Mesodermal cell (in vitro differentiated cells): ENCODE data around the gene TAOK2.

ENCODE experiments used
- H3K27ac ChIP-seq: 2 replicates; pipeline ENCODE4 v1.7.0; 2013; ENCODE audit warnings: mild to moderate bottlenecking, low read depth, low read length, moderate library complexity; ENCODE audit not compliant: severe bottlenecking
- H3K36me3 ChIP-seq: 2 replicates; pipeline ENCODE4 v1.7.1; 2013; ENCODE audit warnings: mild to moderate bottlenecking, low read length, moderate library complexity; ENCODE audit not compliant: control insufficient read depth, insufficient read depth
- H3K4me1 ChIP-seq: one replicate; pipeline ENCODE4 v1.7.1; 2013; ENCODE audit warnings: mild to moderate bottlenecking, low read length; ENCODE audit not compliant: insufficient read depth, control insufficient read depth, poor library complexity, severe bottlenecking
- H3K4me3 ChIP-seq: 2 replicates; pipeline ENCODE4 v1.7.0; 2013; ENCODE audit warnings: low read length, control low read depth, mild to moderate bottlenecking; ENCODE audit not compliant: insufficient read depth, poor library complexity, severe bottlenecking; ENCODE audit errors: extremely low read depth
- H3K9me3 ChIP-seq: 2 replicates; pipeline ENCODE4 v1.7.1; 2013; ENCODE audit warnings: mild to moderate bottlenecking, low read length, moderate library complexity; ENCODE audit not compliant: control insufficient read depth
- WGBS, 2 experiments: methylation state at CpG; one replicate each; pipeline ENCODE4 v1.1.5; 2013; ENCODE audit warnings: missing lambda C conversion rate in 2 of 2; ENCODE audit not compliant: insufficient coverage in 2 of 2; 5-methylcytosine and 5-hydroxymethylcytosine counted together

The TAOK2 gene

DNA sequence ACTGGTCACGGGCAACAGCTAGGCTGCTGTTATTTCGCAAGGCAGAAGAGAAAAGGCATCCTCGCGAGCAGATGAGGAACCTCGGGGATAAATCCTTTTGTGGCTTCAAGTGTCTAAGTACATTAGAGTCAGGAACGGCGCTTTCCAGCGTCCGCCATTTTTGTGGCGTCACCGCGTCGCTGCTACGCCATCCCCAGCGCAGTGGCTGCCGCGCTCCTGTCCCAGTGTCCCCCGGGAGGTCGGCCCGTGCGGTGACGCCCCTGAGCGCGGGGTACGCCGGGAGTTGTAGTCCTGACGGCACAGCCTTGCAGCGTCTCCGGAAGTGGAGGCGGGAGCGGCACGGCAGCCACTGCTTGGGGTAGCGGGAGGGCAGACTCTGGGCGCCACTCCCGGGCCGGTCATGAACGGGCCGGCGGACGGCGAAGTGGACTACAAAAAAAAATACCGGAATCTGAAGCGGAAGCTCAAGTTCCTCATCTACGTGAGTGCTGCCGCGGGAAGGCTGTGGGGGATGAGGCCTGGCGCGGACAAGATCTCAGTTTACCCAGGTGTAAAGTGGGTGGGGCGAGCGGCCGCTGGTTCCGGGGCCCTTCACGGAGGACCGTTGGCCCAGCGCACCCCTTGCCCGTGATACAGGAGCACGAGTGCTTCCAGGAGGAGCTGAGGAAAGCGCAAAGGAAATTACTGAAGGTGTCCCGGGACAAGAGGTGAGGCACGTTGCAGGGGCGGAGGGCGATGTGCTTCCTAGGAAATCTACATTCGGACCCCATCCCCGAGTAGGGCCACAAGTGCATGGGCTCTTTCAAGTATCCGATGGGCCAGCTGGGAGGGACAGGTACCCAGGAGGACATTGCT, 22.5 kb downstream of the TAOK2 start, which contains the start of gene INO80E:
INO80E (plus strand) TSS at position 331 of the 855 bp plus-strand sequence; CDS start at position 401, 70 bp downstream.
- 0 to 1% methylated on average over 65 of the region's 65 CpGs for WGBS, 2 experiments
- Histone ChIP-seq H3K4me1 (peaks cover 5% of the 10 kb centered on the region), H3K27ac (peak within 1 kb of the TSS; percentile 83), H3K9me3 (no peaks in the 10 kb centered on the region), H3K36me3 (peaks cover 56% of the 10 kb centered on the region), H3K4me3 (peak within 1 kb of the TSS; percentile 92)

DNA sequence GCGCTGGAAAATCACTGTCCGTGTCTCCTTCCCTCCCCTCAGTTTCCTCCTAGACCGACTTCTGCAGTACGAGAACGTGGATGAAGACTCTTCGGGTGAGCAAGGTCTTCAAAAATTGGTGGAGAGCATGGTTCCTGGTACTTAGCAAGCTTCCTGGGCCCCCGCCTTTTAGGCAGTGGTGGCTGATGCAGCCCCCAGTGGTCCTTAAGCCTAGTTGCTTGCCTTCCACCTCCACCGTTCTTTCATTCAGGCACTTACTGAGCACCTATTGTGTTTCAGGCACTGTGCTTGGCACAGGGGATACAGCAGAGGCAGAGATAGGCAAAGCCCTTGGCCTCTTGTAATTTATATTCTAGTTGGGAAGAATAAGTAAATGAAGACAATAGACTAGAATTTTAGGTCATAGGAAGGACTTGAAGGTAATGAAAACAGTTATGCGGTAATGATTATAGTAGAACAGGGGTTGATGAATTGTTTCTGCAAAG, 23.1 kb downstream of the TAOK2 start:
- H3K9me3 ChIP-seq: no peaks in the 10 kb centered on the region
- 32 to 56% methylated on average over 6 to 9 of the region's 9 CpGs for WGBS, 2 experiments
- H3K4me3 ChIP-seq: peak overlapping the region; percentile 92
- peaks cover 56% of the 10 kb centered on the region for H3K36me3 ChIP-seq
- peaks cover 5% of the 10 kb centered on the region for H3K4me1 ChIP-seq
- no peak overlapping the region for H3K27ac ChIP-seq

DNA sequence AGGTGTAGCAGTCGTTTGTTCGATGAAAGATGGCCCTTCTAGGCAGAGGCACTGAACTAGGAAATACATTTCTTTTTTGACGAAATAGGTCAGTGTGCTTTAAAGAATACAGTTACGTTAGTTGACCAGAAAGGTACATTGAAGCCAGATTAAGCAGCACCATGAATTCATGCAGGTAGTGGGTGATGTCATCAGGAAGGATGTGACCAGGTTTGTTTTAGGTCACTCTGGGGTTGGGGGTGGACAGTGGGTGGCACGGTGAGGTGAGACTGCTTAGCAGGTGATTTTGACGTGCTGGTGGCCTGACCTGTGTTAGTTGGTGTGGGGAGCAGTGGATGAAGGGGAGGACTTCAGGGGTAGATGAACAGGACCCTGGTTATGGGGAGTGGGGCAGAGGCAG, 25.9 kb downstream of the TAOK2 start:
- WGBS, 2 experiments: 94 to 99% methylated on average over 6 of the region's 6 CpGs
- Histone ChIP-seq H3K27ac (no peak overlapping the region), H3K36me3 (peaks cover 40% of the 10 kb centered on the region), H3K4me1 (peaks cover 3% of the 10 kb centered on the region), H3K4me3 (no peak overlapping the region), H3K9me3 (no peaks in the 10 kb centered on the region)

DNA sequence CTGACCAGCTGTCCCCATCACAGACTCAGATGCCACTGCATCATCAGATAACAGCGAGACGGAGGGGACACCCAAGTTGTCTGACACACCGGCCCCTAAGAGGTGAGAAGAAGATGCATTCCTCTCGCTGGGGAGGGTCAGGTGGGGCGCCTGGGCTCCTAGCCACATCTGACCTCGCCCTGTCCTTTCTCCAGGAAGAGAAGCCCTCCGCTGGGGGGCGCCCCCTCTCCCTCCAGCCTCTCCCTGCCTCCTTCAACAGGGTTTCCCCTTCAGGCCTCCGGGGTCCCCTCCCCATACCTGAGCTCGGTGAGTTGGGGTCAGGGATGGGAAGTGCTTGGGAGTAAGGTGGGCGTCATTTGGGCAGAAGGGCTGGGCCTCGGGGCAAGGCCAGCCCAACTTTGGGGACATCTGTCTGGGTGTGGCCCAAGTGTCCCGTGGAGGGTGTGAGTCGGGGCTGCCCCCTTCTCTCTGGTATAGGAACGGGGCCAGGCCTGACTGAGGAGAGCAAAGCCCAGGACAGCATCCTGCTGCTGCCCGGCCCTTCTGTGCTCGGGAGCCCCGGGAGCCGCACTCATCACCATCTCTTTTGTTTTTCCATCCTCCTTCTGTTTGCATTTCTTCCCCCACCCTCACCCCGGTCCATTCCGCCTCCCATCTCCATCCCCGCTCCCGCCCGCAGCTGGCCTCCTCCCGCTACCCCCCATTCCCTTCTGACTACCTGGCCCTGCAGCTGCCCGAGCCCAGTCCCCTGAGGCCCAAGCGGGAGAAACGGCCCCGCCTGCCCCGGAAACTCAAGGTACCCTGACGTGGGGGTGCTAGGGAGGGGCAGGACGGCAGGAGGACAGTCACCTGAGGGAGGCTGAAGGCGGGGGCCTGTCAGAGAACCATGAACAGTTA, 27.3 kb downstream of the TAOK2 start:
- no peaks in the 10 kb centered on the region for H3K9me3 ChIP-seq
- no peak overlapping the region for H3K27ac ChIP-seq
- 84 to 89% methylated on average over 23 to 27 of the region's 33 CpGs for WGBS, 2 experiments
- H3K4me1 ChIP-seq: no peaks in the 10 kb centered on the region
- peaks cover 49% of the 10 kb centered on the region for H3K36me3 ChIP-seq
- H3K4me3 ChIP-seq: no peak overlapping the region

DNA sequence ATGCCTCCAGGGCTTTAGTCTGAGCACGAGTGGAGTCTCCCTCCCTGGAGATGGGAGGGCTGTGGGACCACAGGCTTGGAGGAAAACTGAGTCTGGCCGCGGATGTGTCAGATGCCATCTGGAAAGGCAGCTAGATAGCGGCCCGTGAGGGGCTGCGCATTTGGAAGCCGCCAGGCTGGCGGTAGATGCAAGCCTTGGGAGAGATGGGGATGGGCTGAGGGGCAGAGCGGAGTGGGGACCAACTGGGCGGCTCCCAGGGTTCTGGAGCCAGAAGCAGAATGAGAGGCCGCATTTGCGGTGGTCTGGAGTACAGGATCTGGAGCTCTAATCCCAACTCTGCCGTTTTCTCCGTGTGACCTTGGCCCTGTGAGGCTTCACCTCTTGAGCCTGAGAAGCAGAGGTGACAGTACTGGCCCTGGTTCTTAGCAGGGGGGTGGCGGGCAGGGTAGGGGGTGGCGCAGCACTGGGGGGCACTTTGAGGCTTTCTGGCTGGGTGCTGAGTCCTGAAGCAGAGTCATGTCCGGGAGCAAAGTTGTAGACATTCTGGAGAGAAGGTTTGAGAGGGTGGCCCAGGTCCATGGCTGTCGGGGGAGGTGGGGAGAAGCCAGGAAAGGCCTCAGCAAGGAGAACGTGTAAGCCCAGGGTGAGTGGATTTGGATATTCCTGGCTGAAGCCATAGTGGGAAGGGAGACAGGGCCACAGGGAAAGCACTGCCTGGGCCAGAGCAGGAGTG, 29.1 kb downstream of the TAOK2 start:
- WGBS, 2 experiments: 86 to 93% methylated on average over 11 to 19 of the region's 19 CpGs
- Histone ChIP-seq H3K9me3 (no peaks in the 10 kb centered on the region), H3K36me3 (peaks cover 39% of the 10 kb centered on the region), H3K4me1 (no peaks in the 10 kb centered on the region), H3K4me3 (no peak overlapping the region), H3K27ac (no peak overlapping the region)

DNA sequence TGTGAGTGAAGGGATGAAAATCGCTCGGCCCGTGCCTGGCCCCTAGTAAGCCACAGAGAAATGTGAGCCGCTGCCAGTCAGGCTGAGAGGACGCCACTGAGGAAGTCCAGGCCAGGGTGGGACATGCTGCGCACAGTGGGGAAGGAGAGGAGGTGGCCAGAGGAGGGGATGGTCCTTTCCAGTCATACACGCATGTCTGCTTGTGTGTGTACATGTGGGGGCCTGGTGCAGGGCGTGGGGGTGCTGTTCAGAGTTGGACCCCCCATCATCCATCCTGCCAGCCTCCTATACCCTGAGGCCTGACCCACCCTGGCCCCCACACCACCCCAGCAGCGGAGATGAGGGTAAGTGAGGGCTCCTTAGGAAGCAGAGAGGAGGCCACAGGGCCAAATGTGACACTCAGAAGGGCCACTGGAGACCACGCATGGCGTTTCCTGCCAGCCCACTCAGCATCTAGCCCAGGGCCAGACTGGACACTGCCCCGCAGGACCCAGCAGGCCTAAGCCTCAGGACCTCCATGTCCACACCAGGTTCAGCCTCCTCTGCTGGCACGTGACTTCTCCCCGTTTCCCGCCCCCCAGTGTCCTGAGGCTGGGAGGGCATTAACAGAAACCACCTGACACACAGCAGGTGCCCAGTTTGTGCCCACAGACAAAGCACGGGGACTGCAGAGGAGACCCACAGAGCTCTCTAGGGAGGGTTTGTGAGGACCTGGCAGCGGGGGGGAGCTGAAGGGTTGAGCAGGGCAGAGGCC, 30.2 kb downstream of the TAOK2 start:
- no peaks in the 10 kb centered on the region for H3K9me3 ChIP-seq
- peaks cover 37% of the 10 kb centered on the region for H3K36me3 ChIP-seq
- no peak overlapping the region for H3K4me3 ChIP-seq
- 94% methylated on average over 8 to 10 of the region's 17 CpGs for WGBS, 2 experiments
- no peak overlapping the region for H3K27ac ChIP-seq
- no peaks in the 10 kb centered on the region for H3K4me1 ChIP-seq

DNA sequence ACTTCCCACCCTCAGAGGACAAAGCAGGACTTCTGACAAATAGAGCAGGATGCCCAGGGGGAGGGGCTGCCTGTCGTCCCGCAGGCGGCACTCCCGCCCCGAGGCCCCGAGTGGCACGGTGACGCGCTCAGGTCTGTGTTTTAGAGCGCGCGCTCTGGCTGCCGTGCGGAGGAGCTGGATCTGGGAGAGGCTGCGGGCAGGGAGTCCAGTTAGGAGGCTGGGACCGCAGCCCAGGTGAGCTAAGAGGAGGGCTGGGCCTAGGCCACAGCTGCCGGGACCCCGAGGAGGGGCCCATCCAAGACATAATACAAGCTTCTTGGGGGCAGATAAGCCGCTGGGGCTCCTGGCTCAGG, 30.7 kb downstream of the TAOK2 start:
- Histone ChIP-seq H3K36me3 (peaks cover 36% of the 10 kb centered on the region), H3K4me1 (no peaks in the 10 kb centered on the region), H3K4me3 (no peak overlapping the region), H3K9me3 (no peaks in the 10 kb centered on the region), H3K27ac (no peak overlapping the region)
- 92 to 93% methylated on average over 15 to 16 of the region's 19 CpGs for WGBS, 2 experiments

DNA sequence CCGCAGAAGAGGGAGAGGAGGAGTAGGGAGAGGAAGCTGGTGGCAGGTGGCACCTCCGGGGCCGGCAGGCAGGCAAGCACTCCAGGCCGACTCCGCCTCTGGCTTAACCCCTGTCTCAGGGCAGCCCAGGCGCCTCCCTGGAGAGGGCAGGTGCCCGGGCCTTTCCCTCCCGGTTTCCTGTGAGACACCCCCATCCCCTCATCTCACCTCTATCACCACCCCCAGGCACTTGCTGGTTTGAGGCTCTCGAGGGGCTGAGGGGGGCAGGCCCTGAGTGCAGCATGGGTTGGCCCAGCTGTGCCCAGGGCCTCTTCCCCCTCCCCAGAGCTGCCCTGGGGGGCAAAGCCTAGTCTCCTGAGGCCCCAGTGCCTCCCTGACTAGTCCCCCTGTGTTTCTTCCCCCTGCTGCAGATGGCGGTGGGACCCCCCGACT, 31.2 kb downstream of the TAOK2 start:
- no peaks in the 10 kb centered on the region for H3K9me3 ChIP-seq
- peaks cover 32% of the 10 kb centered on the region for H3K36me3 ChIP-seq
- H3K27ac ChIP-seq: no peak overlapping the region
- no peaks in the 10 kb centered on the region for H3K4me1 ChIP-seq
- 77 to 90% methylated on average over 2 to 5 of the region's 11 CpGs for WGBS, 2 experiments
- no peak overlapping the region for H3K4me3 ChIP-seq

DNA sequence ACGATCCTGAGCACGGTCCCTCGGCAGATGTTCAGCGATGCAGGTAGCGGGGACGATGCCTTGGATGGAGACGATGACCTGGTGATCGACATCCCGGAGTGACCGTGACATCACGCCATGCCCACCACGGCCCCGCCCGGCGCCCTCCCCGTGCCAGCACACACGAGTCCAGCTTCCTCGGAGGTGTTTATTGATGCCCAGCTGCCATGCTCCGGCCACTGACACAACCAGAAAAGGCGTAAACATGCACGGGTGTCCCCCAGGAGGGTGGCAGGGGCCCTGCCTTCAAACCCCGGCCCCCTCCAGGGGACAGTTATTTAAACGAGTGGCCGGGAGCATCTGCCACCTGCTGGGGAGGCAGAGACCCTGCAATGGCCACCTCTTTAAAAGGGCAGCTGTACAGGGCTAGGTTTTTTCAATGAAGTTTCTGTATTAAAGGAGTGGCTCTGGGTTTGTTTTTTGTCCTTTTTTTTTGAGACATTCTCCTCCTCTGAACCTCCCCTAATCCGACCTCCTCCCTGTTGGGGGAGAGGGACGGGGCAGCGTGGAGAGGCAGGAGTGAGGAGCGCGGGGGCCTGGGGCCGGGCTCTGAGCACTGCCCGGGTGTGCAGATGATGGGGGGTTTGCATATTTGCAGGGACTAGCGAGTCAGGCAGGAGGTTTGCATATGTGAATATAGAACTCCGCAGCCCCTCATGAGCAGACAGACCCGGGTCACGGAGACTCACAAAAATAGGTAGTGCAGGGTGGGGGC, 31.9 kb downstream of the TAOK2 start:
- Histone ChIP-seq H3K27ac (no peak overlapping the region), H3K4me3 (no peak overlapping the region), H3K9me3 (no peaks in the 10 kb centered on the region), H3K36me3 (peaks cover 27% of the 10 kb centered on the region), H3K4me1 (no peaks in the 10 kb centered on the region)
- WGBS, 2 experiments: 80 to 88% methylated on average over 24 to 27 of the region's 35 CpGs
